Activated CD8-positive, alpha-beta memory T cell treated with anti-CD3 and anti-CD28 coated beads for 48 hours (primary cell): ENCODE measurements around the gene DOCK11.
"Not testable (repeated sequence)": the region's sequence is repeated elsewhere in the genome, so short reads cannot be mapped to it uniquely, and the experiment has no call there.

Experiments used
- DNase-seq, 3 experiments: peaks; one replicate each; pipeline ENCODE4 v3.0.0-alpha.2; 2020; ENCODE audit warnings: low read depth in 2 of 3, low spot score in 2 of 3

The DOCK11 gene

DNA sequence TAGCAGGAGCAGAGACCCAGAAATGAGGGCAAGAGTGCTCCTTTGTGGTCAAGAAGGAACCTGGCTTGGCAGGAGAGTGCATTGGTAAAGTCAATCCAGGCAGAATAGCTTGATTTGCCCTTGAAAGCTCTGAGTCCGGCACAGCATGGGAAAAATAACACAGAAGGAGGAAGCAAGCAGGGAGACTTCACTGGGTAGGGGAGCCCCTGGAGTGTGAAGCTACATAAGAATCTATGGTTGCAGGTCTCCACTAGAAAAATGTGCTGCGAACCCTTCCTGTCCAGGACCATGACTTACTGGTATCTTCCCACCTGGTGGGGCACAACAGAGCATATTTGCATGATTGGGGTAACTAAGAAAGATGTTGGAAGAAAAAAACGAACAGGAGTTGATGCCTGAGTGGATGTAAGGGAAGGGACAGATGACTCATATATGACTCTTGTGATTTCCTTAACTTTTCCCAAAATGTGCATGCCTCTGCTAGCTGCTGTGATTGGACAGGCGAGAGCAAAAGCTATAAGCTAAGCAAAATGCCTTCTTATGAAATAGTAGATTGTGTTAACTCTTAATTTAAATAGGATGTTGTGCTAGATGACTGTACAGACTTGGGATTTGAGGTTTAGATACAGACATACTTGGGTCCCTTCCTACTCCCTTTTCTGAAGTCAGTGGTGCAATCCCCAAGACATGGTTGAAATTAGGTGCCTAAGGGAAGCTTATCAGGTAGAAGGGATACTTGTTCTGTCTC lies 235.1 kb downstream of the DOCK11 start:
- DNase-seq = no peak

DNA sequence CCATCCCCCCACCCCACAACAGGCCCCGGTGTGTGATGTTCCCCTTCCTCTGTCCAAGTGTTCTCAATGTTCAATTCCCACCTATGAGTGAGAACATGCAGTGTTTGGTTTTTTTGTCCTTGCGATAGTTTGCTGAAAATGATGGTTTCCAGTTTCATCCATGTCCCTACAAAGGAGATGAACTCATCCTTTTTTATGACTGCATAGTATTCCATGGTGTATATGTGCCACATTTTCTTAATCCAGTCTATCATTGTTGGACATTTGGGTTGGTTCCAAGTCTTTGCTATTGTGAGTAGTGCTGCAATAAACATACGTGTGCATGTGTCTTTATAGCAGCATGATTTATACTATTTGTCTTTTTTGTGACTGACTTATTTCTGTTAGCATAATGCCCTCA lies 236.9 kb downstream of the DOCK11 start:
- DNase-seq = not testable (repeated sequence)

DNA sequence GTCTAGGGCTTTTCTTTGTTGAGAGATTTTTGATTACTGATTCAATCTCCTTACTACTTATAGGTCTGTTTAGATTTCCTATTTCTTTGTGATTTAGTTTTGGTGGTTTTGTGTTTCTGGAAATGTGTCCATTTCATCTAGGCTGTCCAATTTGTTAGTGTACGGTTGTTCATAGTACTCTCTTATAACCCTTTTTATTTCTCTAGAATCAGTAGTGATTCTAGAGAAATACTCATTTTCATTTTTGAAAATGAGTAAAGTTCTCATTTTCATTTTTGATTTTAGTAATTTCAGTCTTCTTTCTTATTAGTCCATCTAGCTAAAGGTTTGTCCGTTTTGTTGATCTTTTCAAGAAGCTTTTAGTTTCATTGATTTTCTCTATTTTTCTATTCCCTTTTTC lies 239.3 kb downstream of the DOCK11 start:
- no peak for DNase-seq
